ENCODE measurements around the gene STRA8.
A peak's percentile ranks its signal among the peaks of the same experiment; 100 is the strongest.

Gene STRA8

GRCh38 chr7:135240441-135240840, 6.8 kb downstream of the STRA8 start:
- DNase-seq, result no peak

DNA sequence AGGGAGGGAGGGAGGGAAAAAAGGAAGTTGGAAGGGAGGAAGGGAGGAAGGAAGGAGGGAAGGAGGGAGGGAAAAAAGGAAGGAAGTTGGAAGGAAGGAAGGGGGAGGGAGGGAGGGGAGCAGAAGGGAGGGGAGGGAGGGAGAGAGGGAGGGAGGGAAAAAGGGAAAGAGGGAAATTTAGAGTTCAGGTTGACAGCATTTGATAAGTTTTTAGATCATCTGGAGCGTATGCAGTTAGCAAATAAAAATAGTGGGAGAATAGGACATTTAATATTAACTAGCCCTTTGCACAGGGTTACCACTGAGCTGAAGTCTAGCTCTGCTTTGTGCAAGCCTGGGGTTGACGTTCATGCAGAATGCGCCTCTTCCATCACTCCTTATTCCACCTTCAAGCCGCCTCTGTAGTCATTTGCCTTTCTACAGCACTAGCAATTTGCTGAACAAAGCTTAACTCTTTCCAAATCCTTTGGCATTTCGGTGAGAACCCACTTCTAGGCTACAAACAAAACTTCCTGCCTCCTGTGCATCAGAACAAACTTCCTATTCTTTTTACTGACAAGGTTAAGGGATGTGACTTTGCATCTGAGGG, 8.6 kb downstream of the STRA8 start:
- DNase-seq, result no peak

GRCh38 chr7:135245226-135246190, 11.9 kb downstream of the STRA8 start:
- no peak for DNase-seq

GRCh38 chr7:135246191-135246825, 12.7 kb downstream of the STRA8 start:
- no peak for DNase-seq

DNA sequence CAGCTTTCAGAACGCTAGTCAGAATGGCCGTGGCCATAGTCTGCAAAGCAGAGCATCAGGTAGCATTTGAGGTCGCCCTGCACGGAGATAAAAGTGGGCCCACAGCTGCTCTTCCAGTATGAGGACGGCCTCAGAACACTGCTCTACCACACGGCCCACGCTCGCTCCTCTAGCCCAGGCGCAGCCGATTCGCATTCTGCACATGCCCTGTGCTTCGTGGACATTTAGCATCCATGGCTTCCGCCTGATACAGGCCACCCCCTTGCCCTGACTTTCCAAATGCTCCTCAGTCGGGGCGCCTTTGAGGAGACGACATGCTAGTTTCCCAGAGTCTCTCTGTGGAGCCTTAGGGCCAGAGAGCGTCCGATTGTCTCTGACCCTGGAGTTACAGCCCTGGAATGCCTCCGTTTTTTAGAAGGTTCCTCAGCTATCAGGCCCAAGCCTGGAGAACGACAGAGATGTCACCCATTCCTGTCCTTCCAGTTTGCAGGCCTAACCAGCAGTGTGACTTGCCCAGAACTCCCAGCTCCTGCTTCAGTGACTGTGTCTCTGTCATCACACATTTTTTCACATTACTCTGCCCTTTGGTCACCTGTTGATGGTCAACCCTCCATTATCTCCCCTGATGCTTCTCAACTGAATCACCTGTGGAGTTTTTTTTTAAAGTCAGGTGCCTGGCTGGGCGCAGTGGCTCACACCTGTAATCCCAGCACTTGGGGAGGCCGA, 14.3 kb downstream of the STRA8 start:
- DNase-seq, result no peak

DNA sequence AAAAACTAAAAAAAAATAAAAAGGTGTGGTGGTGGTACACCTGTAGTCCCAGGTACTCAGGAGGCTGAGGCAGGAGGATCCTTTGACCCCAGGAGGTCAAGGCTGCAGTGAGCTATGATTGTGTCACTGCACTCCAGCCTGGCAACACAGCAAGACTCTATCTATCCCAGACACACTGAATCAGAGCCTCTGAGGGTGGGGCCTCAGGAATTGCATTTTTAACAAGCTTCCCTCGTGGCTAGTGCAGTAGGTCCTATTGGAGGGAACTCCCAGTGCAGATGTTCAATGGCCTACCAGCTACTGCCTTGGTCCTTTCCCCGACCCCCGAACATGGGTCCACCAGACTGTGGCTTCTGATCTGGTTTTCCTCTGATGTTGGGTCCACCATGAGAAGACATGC, 14.9 kb downstream of the STRA8 start:
- no peak for DNase-seq

- no peak for DNase-seq
These were observed 18.1 kb downstream of the STRA8 start for GRCh38 chr7:135251496-135252391.

GRCh38 chr7:135253851-135254771, 20.5 kb downstream of the STRA8 start:
- peak; percentile 42 for DNase-seq

DNA sequence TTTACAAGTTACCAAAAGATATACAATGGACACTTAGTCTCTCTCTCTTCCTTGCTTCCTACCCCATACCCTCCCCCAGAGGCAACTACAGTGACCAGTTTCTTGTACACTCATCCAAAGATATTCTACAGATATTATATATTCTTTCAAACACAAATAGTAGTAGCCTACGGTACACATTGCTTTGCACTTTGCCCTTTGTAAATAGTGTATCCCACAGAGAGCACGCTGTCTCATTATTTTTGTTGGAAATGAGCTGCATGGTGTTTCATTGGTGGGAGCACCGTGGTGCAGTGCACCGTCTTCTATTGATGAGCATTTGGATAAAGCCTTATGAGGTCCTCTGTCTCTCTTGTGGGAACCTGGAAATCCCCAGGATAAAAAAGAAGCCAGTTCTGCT, 24.2 kb downstream of the STRA8 start:
- DNase-seq, result no peak

DNA sequence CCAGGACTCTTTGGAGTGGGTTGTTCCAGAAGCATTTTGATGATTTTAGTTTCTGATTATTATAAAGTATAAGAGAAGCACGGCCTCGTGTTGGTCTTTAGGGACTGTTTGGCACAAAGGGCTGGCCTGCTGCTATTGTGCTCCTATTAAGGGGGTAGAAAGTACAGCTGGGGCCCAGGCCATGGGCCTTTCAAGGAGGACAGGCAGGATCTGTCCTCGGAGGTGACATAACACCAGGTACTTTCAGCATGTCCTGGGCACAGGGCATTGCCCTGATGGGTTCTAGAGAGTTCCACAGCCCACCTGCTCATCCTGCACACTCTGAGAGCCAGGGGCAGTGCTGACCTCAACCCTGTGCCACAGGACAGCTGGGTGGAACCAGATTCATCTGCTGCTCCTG, 24.9 kb downstream of the STRA8 start:
- DNase-seq, result no peak

DNA sequence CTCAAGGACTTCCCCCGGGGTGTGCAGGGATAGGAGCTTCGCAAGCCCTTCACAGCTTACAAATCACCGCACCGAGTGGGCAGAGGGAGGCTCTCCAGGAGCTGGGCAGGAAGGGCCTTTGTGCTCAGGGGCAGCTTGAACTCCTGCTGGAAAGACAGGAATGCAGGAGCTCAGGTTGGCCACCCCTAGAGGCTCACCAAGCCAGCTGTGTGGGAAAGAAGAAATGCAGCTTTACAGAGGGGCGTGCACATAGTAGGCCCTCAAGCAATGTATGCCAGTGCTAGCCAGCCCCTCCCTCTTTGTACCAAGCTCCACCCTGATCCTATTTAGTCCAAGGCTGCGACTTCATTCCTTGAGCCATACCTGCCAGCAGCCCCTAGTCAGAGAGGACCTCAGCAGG, 26.1 kb downstream of the STRA8 start:
- DNase-seq, result no peak

- DNase-seq, result no peak
These were observed 26.8 kb downstream of the STRA8 start for GRCh38 chr7:135260470-135260869.

DNA sequence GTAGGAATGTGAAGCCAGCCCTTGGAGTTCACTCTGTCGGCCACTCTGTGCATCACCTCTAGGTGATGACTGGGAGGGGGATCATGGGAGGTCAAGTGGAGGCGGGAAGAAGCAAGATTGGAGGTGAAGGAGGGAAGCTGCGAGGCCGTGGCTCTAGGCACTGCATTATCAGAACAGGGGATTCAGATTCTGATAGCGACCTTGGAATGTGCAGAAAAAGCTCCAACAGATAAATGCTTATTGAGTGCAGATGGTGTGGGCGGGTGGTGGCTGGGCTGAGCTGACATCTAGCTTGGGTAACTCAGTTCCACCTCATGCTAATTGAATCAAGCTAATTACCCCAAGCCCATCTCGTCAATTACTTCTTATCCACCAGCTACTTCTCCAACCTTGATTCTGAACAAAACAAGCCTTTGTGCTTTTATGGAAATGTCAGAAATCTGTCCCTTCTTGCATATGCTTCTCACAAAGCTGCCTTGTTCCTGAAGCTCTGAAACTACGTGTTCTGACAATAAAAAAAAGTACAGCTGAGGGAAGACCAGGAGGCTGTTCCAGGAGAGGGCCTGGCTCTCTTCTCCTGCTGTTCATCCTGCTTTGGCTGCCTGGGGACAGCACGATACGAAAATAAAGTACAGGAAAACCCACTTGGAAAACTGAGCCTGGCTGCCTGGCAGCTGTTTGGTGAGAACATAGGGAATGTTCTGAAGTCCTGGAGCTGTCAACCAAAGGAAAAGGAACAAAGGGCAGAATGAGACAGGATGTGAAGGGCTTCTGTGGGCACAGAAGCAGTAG, 27.5 kb downstream of the STRA8 start:
- no peak for DNase-seq

DNA sequence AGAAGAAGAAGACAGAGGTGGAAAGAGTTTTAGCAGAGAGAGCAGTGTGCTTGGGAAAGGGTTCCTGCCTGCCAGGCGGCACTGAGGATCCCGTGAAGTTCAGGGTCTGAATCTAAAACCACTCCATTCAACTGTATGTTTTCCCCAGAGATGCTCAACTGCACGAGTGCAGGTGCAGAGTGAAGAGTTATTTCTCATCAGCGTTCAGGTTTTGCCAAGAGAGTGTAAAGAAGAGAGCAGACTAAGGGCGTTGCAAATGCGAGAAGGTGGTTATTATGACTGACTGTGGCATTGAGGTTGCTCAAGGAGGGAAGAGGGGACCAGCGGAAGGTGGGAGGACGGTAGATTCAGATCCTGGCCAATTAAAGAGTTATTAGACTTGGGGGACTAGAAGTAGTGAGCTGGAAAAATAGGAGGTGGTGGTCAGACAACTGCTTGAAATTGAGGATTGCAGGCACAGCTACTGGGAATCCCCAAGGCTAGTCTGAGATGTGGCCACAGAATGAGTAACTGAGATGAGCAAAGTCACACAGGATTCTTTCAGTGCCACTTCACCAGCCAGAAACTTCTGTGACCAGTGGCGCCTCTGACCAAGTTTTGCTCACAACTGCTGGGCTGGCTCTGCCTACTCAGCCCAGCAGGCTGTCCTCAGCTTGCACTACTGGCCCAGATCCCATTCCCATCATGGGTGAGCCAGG, 29.1 kb downstream of the STRA8 start:
- no peak for DNase-seq

- DNase-seq, result no peak
These were observed 29.8 kb downstream of the STRA8 start for GRCh38 chr7:135263321-135263970.

GRCh38 chr7:135265637-135266036, 32.0 kb downstream of the STRA8 start:
- DNase-seq, result no peak

GRCh38 chr7:135269921-135270320, 36.3 kb downstream of the STRA8 start:
- DNase-seq, result no peak

- no peak for DNase-seq
These were observed 37.1 kb downstream of the STRA8 start for GRCh38 chr7:135270577-135271254.

All from hematopoietic multipotent progenitor cell treated with erythropoietin and hydrocortisone succinate and interleukin-3 and kit ligand, for 6 days (in vitro differentiated cells).